ENCODE results near the gene SLC22A6.

The SLC22A6 gene

DNA sequence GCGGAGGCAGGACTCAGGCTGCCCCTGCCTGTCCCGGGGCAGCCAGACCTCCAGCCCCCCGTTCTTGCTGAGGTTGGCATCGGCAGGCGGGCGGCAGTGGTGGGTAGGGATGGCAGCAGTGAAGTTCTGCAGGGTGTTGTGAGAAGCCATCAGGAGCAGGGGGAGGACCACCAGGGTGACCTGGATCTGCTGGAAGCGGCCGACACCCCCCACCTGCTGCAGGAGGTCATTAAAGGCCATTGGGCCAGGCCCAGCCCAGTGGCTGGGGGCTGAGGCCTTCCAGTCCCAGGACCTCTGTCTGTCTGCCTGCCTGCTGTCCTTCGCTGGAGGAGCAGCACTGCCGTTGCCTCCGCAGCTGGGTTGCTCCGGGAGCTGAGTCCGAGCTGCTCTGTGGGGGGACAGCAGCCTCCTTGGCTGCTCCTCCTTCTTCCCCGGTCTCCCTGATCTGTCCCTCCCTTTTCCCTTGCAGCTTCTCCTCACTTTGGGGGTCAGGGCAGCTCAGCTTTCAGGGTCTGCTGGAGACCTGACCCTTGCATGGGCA, at the start of gene SLC22A6:
TSS of gene SLC22A6 (minus strand) at position 517 of the 541 bp plus-strand sequence. CDS start at position 240, 277 bp downstream.
- ATAC-seq: no peak

DNA sequence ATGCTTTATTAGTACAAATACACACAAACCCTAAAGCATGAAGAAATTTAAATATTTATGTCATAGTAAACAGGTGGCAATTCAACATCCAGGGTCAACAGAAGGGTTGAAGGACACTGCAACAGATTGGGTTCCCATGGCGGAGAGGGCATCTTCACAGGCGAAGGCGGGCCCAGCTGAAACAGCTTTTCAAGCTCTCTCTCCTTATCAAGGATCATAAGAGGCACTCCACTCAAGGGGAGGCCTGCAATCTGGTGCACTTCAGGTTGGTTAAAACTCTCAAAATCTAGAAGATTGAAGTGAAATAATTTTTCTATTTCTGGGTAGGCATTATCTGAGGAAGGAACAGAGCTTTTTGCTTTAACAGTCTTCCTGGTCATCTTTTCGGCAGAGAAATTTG, 47.7 kb upstream of the SLC22A6 start:
- ATAC-seq: no peak

- peak; percentile 79 to 80 for ATAC-seq
Observed at GRCh38 chr11:63023841-63024648, 39.3 kb upstream of the SLC22A6 start.

- no peak for ATAC-seq
Observed at GRCh38 chr11:63023222-63023814, 38.6 kb upstream of the SLC22A6 start.

DNA sequence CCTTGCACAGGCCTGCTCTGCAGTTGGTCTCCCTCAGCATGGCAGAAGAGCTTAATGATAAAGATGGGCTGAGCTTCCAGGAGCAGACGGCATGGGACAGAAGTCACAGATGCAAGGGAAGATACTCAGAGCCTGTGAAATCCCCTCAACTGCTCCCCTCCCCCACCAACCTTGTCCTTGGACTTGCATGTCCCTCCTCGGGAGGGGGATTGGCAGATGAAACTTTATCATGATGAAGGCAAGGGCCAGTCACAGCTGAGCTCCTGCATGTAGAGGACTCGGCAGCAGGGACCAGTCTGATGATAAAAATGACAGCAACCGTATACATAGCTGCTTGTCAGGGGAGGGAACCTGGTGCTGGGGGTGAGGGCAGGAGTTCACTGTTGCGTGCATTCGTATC, 37.7 kb upstream of the SLC22A6 start:
- no peak for ATAC-seq

- ATAC-seq: no peak
Observed at GRCh38 chr11:63020671-63021291, 36.0 kb upstream of the SLC22A6 start.

- no peak for ATAC-seq
Observed at GRCh38 chr11:63019506-63019905, 34.7 kb upstream of the SLC22A6 start.

DNA sequence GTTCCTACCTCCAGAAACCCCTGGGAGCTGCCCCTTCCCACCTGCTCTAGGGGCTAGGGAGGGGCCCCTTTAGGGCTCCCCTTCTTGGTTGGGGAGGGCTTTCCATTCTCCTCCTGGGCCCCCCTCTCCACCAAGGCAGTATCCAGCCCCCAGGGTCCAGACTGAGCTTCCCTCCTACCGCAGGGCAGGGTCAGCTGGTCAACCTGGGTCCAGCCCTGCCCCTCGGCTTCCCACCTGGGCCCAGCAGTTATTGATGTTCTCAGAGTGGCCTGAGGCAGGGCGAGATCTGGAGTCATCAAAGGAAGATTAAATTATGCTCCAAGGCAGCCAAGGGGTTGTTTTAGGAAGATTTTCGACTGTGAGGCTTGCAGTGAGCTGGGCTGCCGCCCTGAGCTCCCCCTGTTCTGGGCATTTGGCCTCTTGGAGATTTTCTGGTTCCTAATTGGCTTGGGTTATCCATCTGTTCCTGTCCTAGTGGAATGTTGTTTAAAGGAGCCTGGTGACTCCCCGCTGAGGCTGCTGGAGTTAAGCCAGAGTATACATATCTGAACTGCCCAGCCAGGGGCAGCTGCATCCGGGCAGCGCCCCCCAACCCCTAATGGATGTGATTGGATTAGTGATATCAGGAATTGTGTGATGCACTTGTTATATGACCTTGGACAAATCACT, 32.7 kb upstream of the SLC22A6 start:
- no peak for ATAC-seq

DNA sequence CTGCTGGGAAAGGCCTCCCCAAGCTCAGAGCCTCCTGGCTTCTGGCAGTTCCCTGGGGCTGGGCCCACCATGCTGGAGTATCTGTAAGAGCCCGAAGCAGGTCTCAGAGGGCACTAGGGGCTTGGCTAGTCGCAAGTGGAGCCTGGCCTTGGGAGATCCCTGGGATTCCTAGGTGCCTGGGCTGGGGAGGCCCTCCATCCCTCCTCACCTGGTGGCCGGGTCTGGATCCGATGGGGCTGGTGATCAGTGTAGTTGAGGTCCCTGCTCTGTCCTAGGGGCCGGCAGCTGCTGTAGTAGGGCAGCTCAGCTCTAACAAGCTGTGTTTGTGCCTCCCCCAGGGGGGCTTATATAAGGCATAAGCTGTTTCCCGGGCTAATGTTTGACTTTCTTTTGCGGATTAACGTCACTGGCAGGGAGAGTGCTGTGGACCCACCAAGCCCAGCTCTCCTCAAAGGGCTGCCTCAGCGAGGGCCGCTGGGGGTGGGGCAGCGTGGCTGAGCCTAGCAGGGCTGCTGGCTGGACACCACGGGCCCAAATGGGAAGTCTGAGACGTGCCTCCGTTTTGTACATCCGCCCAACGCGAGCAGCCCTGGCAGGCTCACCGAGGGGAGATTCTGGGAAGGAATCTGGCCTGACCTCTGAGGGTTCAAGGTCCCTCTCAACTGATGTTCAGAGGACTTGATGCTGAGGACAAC, 30.9 kb upstream of the SLC22A6 start, which contains the start of gene SLC22A8:
TSS of gene SLC22A8 (minus strand) at position 321 of the 695 bp plus-strand sequence. CDS start 883 bp downstream, outside the sequence.
- ATAC-seq: no peak

DNA sequence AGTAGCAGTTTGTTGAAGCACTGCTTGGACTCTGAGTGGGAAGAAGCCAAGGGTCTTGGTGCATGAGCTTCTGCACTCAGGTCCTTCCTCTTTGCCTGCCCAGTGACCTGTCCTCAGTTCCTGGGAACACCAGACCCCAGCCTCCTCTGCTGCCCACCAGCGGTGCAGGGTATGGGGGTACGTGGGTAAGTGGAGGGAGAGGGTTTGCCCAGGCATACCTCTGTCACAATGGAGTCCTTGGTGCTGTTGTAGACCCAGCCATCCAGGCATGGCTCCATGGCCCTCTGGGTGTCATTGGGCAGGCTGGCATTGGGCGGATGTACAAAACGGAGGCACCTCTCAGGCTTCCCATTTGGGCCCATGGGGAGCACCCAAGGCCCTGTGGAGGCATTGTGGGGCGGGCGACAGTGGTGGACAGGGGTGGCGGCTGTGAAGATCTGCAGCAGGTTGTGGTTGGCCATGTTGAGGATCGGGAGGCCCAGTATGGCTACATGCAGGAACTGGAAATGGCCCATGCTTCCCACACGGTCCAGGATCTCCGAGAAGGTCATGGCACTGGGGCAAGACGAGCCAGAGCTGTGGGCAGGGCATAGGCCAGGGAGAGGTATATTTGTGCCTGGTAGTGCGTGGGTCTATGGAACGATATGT, 29.8 kb upstream of the SLC22A6 start:
- no peak for ATAC-seq

GRCh38 chr11:63012839-63013238, 28.1 kb upstream of the SLC22A6 start:
- no peak for ATAC-seq

- ATAC-seq: no peak
Observed at GRCh38 chr11:63012430-63012829, 27.7 kb upstream of the SLC22A6 start.

GRCh38 chr11:63010934-63011439, 26.2 kb upstream of the SLC22A6 start:
- no peak for ATAC-seq

GRCh38 chr11:63007920-63008319, 23.2 kb upstream of the SLC22A6 start:
- ATAC-seq: no peak

- ATAC-seq: no peak
Observed at GRCh38 chr11:63001456-63001855, 16.7 kb upstream of the SLC22A6 start.

DNA sequence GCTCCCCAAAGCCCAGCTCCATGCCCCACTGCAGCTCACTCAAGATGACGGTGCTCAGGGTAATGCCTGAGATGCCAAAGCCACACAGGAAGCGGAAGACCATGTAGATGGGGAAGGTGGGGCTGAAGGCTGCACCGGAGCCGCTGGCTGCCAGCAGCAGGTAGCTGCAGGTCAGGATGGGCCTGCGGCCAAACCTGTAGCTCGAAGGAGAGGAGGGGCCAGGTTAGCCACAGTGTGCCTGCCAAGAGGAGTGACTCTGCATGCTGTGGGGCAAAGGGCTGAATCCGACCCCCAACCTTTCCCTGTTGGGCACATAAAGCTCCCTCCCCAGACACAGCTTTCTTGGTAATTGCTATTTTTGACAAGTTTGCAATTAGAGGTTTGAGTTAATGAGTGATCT, 14.9 kb upstream of the SLC22A6 start:
- ATAC-seq: no peak

- no peak for ATAC-seq
Observed at GRCh38 chr11:62999156-62999555, 14.4 kb upstream of the SLC22A6 start.

GRCh38 chr11:62996271-62996670, 11.5 kb upstream of the SLC22A6 start:
- no peak for ATAC-seq

GRCh38 chr11:62994775-62995174, 10.0 kb upstream of the SLC22A6 start:
- ATAC-seq: no peak

- ATAC-seq: no peak
Observed at GRCh38 chr11:62988276-62988675, 3.5 kb upstream of the SLC22A6 start.

- ATAC-seq: no peak
Observed at GRCh38 chr11:62985041-62985750, 429 bp upstream of the SLC22A6 start.
